Endothelial cell of umbilical vein (primary cell): ENCODE measurements around the gene IGF2BP2. TPM values are rescaled to one million over a fixed set of nuclear protein-coding genes. Genes with fewer than 3 reads are reported as not detected.

ENCODE experiments used
- BruUV-seq: library from RNA; stranded (reverse); fragments of 400-500 nt; replicated peaks from 2 replicates; lab custom pipeline; 2021; lab: Mats Ljungman, UMichigan
- CTCF ChIA-PET: fragments of 300-600, 350-600 bp; sonication (Branson Sonifier 250); formaldehyde crosslinking; loops from one replicate; lab custom pipeline; 2021; ENCODE audit warnings: antibody characterized with exemption, inconsistent platforms; lab: Charles Lee
- POLR2A ChIA-PET: fragments of 300-600, 350-600 bp; sonication (Branson Sonifier 250); formaldehyde crosslinking; loops from one replicate; lab custom pipeline; 2021; ENCODE audit warnings: antibody characterized with exemption, inconsistent platforms; lab: Charles Lee
- DNase-seq: peaks from one replicate; pipeline ENCODE4 v3.0.0-alpha.2; 2011; ENCODE audit warnings: low read depth, low spot score
- FAIRE-seq: peaks from 2 replicates; lab custom pipeline; 2011; peaks lifted over from hg19 to GRCh38; lab: Jason Lieb, UNC
- H2AFZ ChIP-seq: 2 replicates; pipeline ENCODE4 v1.6.0; 2012; ENCODE audit warnings: low read depth, low read length, control low read depth, inconsistent platforms
- H3K27ac ChIP-seq: 2 replicates; pipeline ENCODE4 v1.5.1; 2011; ENCODE audit warnings: low read depth, mild to moderate bottlenecking, control low read depth, low read length, moderate library complexity; ENCODE audit not compliant: insufficient read depth
- H3K27me3 ChIP-seq, 2 experiments: 2 replicates each; pipeline versions ENCODE4 v1.6.0 to v1.6.1; 2011; ENCODE audit warnings: low read length in 2 of 2, mixed read lengths in 1 of 2; ENCODE audit not compliant: control insufficient read depth in 2 of 2, insufficient read depth in 2 of 2
- H3K36me3 ChIP-seq, 2 experiments: 2 replicates in 1 of 2; 3 replicates in 1 of 2; pipeline ENCODE4 v1.5.1; 2011; ENCODE audit warnings: low read length in 2 of 2, mild to moderate bottlenecking in 1 of 2, moderate library complexity in 1 of 2; ENCODE audit not compliant: control insufficient read depth in 2 of 2, insufficient read depth in 2 of 2; ENCODE audit errors: extremely low read depth in 1 of 2
- H3K4me1 ChIP-seq: 3 replicates; pipeline ENCODE4 v1.5.1; 2011; ENCODE audit warnings: mild to moderate bottlenecking, low read length; ENCODE audit not compliant: control insufficient read depth, insufficient read depth; ENCODE audit errors: extremely low read depth
- H3K4me2 ChIP-seq: 2 replicates; pipeline ENCODE4 v1.6.1; 2011; ENCODE audit warnings: low read length, control low read depth, mixed read lengths; ENCODE audit not compliant: insufficient read depth
- H3K4me3 ChIP-seq, 3 experiments: fragments of 200-600 bp in 1 of 3; sonication (generic), shearing (Covaris generic) in 1 of 3; replicated peaks in 1 of 3; 2 replicates each; pipeline ENCODE4 v1.5.1; 2011 to 2016; ENCODE audit warnings: control low read depth in 3 of 3, low read length in 3 of 3, mild to moderate bottlenecking in 2 of 3, inconsistent platforms in 1 of 3, low read depth in 1 of 3, moderate library complexity in 1 of 3; ENCODE audit not compliant: insufficient read depth in 1 of 3
- H3K79me2 ChIP-seq: 2 replicates; pipeline ENCODE4 v1.6.0; 2012; ENCODE audit warnings: low read length, inconsistent platforms; ENCODE audit not compliant: control insufficient read depth, insufficient read depth
- H3K9ac ChIP-seq: replicated peaks from 2 replicates; pipeline ENCODE3; 2011; ENCODE audit warnings: low read length, control low read depth; ENCODE audit not compliant: insufficient read depth; ENCODE audit errors: extremely low read depth
- H3K9me1 ChIP-seq: replicated peaks from 3 replicates; pipeline ENCODE4 v1.6.0; 2011; ENCODE audit warnings: mild to moderate bottlenecking, low read length; ENCODE audit not compliant: control insufficient read depth, insufficient read depth; ENCODE audit errors: extremely low read depth
- H3K9me3 ChIP-seq: replicated peaks from 2 replicates; pipeline ENCODE4 v1.5.1; 2012; ENCODE audit warnings: low read length, inconsistent platforms; ENCODE audit not compliant: control insufficient read depth, insufficient read depth
- H4K20me1 ChIP-seq: replicated peaks from 2 replicates; pipeline ENCODE3; 2011; ENCODE audit warnings: mild to moderate bottlenecking, low read length; ENCODE audit not compliant: control insufficient read depth, insufficient read depth; ENCODE audit errors: extremely low read depth
- CTCF ChIP-seq, 2 donors: IDR thresholded peaks; 1 replicate in 1 of 2; 2 replicates in 1 of 2; pipeline ENCODE4 v1.5.1; 2011; ENCODE audit warnings: low read length in 2 of 2, mild to moderate bottlenecking in 2 of 2, moderate library complexity in 2 of 2, control low read depth in 1 of 2, inconsistent platforms in 1 of 2, low read depth in 1 of 2; ENCODE audit not compliant: insufficient read depth in 1 of 2; ENCODE audit errors: extremely low read depth in 1 of 2
- EZH2 ChIP-seq: IDR thresholded peaks from 2 replicates; pipeline ENCODE4 v1.6.1; 2012; ENCODE audit warnings: borderline replicate concordance, low read depth, mild to moderate bottlenecking, moderate library complexity, low read length, inconsistent platforms; ENCODE audit not compliant: severe bottlenecking
- FOS ChIP-seq: IDR thresholded peaks from 2 replicates; pipeline ENCODE4 v1.6.1; 2011; ENCODE audit warnings: mild to moderate bottlenecking, low read length, moderate library complexity, borderline replicate concordance; ENCODE audit not compliant: insufficient read depth
- GATA2 ChIP-seq: IDR thresholded peaks from 2 replicates; pipeline ENCODE4 v1.7.0; 2011; ENCODE audit warnings: low read depth, mild to moderate bottlenecking, moderate library complexity, mixed read lengths, low read length; ENCODE audit not compliant: insufficient read length, insufficient read depth
- JUN ChIP-seq: IDR thresholded peaks from 2 replicates; pipeline ENCODE4 v1.6.1; 2011; ENCODE audit warnings: borderline replicate concordance, low read depth; ENCODE audit not compliant: insufficient read length, insufficient read depth
- MYC ChIP-seq: IDR thresholded peaks from one replicate; pipeline ENCODE4 v1.6.1; 2011; ENCODE audit warnings: mild to moderate bottlenecking, low read depth, low read length
- POLR2A ChIP-seq: IDR thresholded peaks from 2 replicates; pipeline ENCODE4 v1.6.1; 2012; ENCODE audit warnings: low read depth, mild to moderate bottlenecking, control low read depth, low read length
- POLR2AphosphoS5 ChIP-seq: IDR thresholded peaks from 2 replicates; pipeline ENCODE4 v1.6.1; 2012; ENCODE audit warnings: low read depth, mild to moderate bottlenecking, control low read depth, low read length, moderate library complexity; ENCODE audit not compliant: insufficient read depth
- dilution Hi-C: fragments of 300-500 bp; cut with MboI; formaldehyde crosslinking; loops from one replicate; pipeline ENCODE4 v1.15.0; 2019; ENCODE audit warnings: low sequenced_read_pairs; ENCODE audit not compliant: extremely low pct_ligation_motif_present
- intact Hi-C: fragments of 100-400 bp; cut with micrococcal nuclease; formaldehyde crosslinking; loops from one replicate; pipeline ENCODE4 v1.10.0; 2022
- polyA plus RNA-seq, 4 experiments: library from polyadenylated mRNA; depleted of rRNA in 3 of 4; stranded (reverse) in 3 of 4; unstranded in 1 of 4; fragments of >200 nt; gene quantifications; 2 replicates each; pipeline versions ENCODE4 v1.2.1 to v1.2.3, GENCODE V29; 2011 to 2012; ENCODE audit warnings: missing spikeins in 1 of 4
- total RNA-seq: library from RNA; stranded (reverse); gene quantifications from 2 replicates; pipeline ENCODE4 v1.2.3, GENCODE V29; 2021
- TF ChIP-seq, protein P1 (sequence below): IDR thresholded peaks from 2 replicates; pipeline ENCODE4 v1.6.1; 2011; ENCODE audit not compliant: insufficient read depth, insufficient read length

The IGF2BP2 gene
- total and polyA plus RNA-seq, 2 donors (not counting 3 experiments of a cell fraction or from before 2014, with no cell fraction given): 10.7 to 130 TPM

- no peak overlapping the region for H3K4me3 ChIP-seq
- TF ChIP-seq EZH2: no peak
- TF ChIP-seq POLR2AphosphoS5: no peak
- TF ChIP-seq CTCF (IDR thresholded peaks at IDR 0.05; ENCODE audit: extremely low read depth in 1 of 2, insufficient read depth in 1 of 2, low read depth in 1 of 2, low read length in 2 of 2): no peak
- no peak for TF ChIP-seq FOS
- TF ChIP-seq MYC: no peak
- TF ChIP-seq JUN: no peak
- no peak for TF ChIP-seq POLR2A
- no peak for TF ChIP-seq GATA2
- TF ChIP-seq, protein P1, sequence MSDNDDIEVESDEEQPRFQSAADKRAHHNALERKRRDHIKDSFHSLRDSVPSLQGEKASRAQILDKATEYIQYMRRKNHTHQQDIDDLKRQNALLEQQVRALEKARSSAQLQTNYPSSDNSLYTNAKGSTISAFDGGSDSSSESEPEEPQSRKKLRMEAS: no peak
- DNase-seq: no peak
- no peaks in the 10 kb centered on the region for H3K9me3 ChIP-seq
- H3K4me1 ChIP-seq: no peaks in the 10 kb centered on the region
- H3K79me2 ChIP-seq: no peaks in the 10 kb centered on the region
- no peaks in the 10 kb centered on the region for H3K9me1 ChIP-seq
- H2AFZ ChIP-seq: no peak overlapping the region
- no peak overlapping the region for H3K27ac ChIP-seq
- POLR2A ChIA-PET: no interaction called here
- intact Hi-C loops (no loop called here), dilution Hi-C loops (no loop called here)
- no peak for FAIRE-seq
- CTCF ChIA-PET: interaction anchor here (1.1 to 2.0 kb wide), 2 partner anchors 9 to 13 kb away, joined by 3 to 12 read pairs; no protein-coding TSS in a partner anchor
- no TSS peak for BruUV-seq
- H3K4me2 ChIP-seq: no peak overlapping the region
- no peaks in the 10 kb centered on the region for H4K20me1 ChIP-seq
- H3K36me3 ChIP-seq: peaks cover 21 to 34% of the 10 kb centered on the region in 2 experiments
- H3K9ac ChIP-seq: no peak overlapping the region
- H3K27me3 ChIP-seq: no peaks in the 10 kb centered on the region
Measured at GRCh38 chr3:185647134-185647879, 177.5 kb downstream of the IGF2BP2 start.
